NCI-H345 treated with DMSO at 0.1 percent for 48 hours (cell line): ENCODE results near the gene EZR.

ENCODE experiments used
- DNase-seq: peaks from one replicate; lab custom pipeline; 2025; ENCODE audit not compliant: unreplicated experiment; lab: John Stamatoyannopoulos, UW

Gene EZR

GRCh38 chr6:158819977-158820622 lies 932 bp upstream of the EZR start:
- DNase-seq: no peak

DNA sequence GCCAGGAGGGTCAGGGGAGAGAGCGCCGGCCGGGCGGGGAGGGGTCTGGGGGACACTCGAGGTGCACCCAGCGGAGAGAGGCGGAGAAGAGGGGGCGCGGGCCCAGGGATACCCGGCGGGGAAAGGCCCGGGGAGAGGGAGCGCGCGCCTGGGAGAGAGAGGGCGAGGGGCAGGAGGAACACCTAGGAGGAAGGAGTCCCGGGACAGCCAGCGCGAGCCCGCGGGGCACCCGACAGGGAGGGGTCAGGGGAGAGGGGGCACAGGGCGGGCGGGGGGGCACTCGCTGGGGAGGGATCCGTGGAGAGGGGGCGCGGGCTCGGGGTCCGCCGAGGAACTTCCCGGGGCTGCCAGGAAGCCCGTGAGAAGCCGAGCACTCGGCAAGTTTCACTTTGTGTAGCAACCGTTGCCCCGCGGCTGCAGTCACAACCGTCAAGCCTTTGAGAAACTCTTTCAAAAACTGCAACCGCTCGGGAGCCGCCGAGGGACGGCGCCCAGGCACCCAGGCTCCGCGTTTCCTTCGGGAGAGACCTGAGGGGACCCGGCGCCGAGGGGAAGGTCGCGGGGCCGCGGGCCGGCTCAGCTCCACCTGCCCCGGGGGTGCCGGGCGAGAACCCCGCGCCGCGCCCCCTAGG lies 471 bp downstream of the EZR start:
- DNase-seq: no peak

DNA sequence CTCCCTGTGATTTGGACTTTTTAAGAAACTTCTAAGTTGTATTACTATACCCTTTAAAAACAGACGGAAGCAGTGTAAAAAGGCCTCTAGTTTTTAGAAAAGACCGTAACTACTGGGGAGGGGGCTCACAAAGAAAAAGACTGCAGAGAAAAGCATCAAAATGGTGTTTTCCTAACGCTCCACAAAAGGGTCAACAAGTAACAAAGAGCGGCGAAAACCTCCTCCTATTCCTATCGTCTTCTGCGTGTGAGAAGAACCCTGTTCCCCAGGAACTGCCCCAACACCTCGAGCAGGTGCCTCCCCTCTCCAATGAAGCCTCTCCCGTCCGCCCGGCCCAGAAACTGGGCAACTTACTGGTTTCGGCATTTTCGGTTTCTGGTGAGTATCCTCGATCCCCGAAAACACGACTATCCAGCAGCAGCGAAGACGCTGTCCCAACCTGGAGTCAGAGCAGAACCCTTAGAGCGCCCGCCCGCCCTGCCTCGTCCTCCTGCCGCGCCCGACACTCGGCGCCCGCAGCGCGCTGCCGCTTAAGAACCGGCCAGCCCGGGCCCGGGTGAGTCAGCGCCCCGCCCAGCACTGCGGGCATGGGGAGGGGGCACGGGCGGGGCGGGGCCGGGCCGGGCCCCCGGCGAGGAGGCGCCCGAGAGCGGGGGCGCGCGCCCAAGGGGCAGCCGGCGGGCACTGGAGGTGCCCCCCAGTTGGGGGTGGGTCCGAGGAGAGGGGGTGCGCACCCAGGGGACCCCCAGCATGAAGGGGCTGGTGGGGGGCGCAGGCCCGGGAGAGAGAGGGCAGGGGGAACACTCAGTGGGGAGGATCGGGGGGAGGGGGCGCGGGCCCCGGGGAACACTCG lies 1.2 kb downstream of the EZR start:
- peak; percentile 62 for DNase-seq

- no peak for DNase-seq
Measured at GRCh38 chr6:158816803-158817727, 2.1 kb downstream of the EZR start.

DNA sequence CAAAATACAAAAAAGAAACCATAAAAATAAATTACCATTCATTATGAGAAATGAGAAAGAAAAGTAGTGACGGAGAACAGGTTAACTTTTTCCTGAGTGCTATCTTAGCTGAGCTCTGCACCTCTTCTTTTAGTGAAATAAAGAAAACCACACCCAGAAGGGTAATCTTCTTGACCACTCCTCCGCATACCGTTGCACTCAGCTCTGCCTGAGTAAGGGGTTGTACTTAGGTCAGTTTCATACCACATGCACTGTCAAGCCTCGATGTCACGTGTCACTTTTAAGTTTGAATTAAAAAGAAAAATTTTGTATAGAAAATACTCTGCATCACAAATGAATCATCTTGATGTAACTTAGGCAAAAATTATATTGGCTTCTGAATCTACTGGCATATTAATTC lies 2.8 kb downstream of the EZR start:
- no peak for DNase-seq

DNA sequence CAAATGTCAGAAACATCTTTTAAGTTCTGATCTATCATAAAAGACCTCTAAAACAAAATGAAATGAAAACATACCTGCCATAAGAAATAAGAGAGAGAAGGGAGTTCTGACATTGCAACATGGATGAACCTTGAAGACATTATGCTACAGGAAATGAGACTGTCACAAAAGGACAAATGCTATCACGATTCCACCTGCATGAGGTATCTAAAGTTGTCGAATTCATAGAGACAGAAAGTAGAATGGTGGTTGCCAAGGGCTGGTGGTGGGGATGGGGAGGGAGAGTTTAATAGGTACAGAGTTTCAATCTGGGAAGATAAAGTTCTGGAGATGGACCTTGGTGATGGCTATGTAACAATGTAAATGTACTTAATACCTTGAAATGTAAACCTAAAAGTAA lies 3.3 kb downstream of the EZR start:
- no peak for DNase-seq

DNA sequence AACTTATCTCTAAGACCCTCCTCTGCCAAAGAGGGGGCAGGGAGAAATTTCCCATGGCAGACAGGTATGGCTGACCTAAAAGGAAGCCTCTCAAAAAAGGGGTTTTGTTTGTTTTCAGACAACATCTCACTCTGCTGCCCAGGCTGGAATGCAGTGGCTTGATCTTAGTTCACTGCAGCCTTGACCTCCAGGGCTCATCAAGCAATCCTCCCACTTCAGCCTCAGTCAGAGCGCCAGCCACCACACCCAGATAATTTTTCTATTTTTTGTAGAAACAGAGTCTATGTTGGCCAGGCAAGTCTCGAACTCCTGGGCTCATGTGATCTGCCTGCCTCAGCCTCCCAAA lies 3.8 kb downstream of the EZR start:
- DNase-seq: no peak

GRCh38 chr6:158813032-158813431 lies 6.1 kb downstream of the EZR start:
- no peak for DNase-seq

DNA sequence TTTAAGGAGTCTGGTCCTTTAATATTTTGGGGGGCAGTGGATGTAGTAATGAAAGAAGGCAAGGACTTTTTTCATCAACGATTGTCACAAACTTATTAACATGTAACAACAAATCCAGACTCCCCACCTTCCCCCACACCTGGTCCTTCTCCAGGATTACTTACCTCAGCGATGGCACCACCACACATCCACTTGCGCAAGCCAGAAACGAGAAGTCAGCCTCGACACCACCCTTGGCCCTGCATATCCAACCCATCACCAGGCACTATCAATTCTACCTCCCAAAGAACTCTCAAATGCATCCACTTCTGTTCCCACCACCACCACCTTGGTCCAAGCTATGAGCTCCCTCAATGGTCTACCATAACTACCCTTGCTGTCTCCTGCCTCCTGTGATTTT lies 6.6 kb downstream of the EZR start:
- DNase-seq: no peak

DNA sequence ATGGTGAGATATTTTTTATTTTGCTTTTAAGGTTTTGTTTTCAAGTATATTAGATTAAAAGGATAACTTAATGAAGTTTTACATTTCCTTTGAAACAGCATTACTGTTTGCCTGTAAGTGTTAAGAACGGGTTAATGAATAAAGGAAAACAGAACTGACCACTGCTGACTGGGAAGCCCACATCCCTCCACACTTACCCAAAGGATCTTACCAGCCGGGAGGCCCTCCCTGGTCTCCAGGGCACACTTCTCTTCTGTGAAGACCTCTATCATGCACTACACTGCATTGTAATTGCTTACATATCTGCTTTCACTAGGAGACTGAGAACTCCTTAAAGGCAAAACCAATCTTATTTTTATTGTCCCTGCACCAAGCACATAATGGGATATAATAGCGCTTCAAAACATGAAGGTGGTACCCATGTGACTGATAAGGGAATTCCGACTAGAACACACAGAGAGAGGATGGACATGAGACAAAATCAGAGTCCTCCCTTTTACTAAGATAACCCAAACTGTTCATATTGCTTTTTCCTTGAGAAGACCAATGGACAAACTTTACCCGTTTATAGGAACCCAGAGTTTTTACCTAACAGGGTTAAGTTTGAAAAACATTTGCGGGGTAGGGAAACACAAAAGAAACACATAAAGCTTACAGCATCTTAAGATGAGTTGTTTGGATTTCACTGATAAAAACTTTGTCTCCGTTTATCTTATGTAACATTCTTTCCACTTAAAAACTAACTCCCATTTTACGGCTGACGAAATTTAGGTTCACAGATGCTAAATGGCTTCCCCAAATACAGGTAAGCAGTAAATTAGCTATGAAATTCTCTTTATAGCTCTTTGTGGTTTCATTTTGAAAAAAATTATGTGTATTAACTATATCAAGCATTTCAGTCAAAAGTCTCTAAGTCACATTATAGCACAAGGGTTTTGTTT lies 8.7 kb downstream of the EZR start:
- no peak for DNase-seq

DNA sequence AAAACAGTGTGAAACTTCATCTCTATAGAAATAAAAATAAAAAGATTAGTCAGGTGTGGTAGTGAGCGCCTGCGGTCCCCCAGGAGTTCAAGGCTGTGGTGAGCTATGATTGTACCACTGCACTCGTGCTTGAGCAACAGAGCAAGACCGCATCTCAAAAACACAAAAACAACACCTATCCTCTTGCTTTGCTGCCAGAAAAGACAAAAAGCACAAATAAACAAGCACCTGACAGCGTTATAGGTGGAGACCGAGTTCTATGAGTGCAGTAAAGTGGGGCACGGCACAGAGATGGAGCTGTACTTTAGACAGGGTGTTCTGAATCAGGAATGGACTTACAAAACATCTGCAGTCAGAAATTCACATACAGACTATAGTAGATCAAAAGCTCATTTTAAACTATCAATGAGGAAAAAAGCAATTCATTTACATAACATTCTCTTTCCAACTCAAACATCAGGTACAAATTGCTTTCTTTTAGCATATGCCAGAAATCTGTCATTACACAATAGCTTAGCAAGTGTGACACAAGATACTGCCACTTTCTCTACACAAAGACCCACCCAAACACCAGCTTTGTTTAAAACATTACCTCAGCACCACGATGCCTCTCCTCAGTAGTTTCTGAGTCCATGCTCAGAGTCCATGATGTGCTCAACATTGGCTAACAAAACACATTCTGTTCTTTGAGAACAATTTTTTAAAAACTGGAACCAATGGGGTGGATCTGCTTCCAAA lies 10.1 kb downstream of the EZR start:
- no peak for DNase-seq

GRCh38 chr6:158808442-158808833 lies 10.7 kb downstream of the EZR start:
- DNase-seq: no peak

DNA sequence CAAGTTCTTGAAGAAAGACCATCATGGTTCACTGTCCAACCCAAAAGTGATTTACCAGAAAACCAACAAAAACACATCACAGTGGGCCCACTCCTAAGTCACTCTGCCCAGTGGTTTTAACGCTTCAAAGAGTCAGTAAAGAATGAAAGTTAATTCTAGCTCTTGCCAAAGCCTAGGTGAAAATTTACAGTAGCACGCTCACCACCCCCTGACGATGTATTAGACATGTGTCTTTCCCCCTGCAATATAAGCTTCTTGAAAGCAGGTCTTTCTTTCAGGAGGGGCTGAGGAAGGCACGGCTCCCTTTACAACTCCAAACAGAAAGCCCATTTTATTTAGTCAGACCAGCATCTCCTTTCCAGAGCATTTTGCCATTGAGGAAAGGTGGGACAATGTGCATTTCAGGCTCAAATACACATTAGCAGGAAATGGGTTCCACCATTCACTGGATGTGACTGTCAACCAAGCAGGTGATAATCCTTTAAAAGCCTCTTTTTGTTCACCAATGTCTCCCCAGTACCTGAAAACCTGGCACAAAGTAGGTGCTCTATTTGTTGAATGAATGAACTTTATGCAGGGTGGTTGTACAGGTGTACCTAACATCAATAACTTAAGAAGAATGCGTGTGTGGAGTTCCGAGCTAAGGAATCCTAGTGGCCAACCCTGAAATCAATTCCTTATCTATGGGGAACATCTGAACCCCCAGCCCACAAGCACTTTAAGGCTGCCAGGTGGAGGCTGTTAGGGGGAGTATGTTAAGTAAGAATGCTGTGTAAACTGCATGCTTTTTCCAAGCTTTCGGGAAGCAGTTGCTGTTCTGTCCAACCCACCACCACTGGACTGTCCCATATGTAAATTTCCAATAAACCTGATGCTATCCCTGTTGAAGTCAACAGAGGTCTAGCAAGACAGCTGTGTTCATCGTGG lies 11.4 kb downstream of the EZR start:
- no peak for DNase-seq

DNA sequence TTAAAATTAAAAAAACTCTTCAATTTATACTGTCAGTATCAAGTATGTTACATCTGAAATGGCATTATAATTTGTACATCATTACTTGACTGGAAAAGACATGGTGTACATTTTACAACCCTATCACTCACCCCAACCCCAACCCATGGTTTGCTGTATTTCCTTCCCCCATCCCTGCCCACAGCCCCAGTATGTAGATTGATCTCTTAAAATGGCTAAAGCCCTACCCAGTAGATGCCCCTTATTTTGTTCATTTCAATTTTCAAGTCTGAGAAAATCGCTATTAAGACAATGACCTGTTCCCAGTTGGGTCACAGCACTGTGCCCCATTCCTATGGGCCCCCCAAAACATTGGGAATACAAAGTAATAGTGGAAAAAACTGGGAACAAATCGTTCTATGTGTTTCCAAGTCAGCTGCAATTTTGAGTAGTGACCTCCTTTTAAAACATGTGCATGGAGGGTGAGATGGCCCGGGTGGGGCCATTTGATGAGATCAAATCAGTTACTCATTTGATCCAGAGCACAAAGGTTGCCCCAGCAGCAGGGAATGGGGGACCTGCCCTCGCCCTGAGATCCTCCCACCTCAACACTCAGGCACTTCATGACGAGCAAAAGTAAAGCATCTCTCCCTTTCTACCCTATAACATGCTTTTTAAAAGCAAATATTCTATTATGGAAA lies 13.3 kb downstream of the EZR start:
- DNase-seq: no peak

DNA sequence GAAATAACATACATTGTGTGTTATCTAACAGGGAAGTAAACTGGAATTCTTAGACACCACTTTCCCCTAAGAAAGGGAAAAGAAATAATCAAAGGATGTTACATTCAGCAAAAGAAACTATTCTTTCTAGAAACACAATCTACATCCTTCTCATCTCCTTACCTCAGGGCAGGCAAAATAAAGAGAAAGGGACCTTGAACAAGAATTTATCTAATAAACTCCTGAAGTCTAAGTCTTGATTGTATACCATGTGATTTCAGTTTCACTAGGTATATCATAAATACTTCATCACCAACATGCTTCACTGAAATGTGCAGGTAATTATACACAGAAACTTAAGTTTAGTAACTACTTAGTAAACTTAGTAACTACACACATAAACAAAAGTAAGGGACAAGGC lies 15.0 kb downstream of the EZR start:
- no peak for DNase-seq

GRCh38 chr6:158803733-158804143 lies 15.4 kb downstream of the EZR start:
- DNase-seq: no peak

- DNase-seq: no peak
Measured at GRCh38 chr6:158801655-158802294, 17.4 kb downstream of the EZR start.
